Stimulated activated CD4-positive, alpha-beta T cell treated with anti-CD3 and anti-CD28 coated beads, Interleukin-1b, Interleukin-23, amount 100 ng/mL, for 1 hour (primary cell): ENCODE results near the gene ARHGAP12.
A peak's percentile ranks its signal among the peaks of the same experiment; 100 is the strongest.
"Not testable (repeated sequence)": the region's sequence is repeated elsewhere in the genome, so short reads cannot be mapped to it uniquely, and the experiment has no call there.

ENCODE experiments used
- DNase-seq, 2 donors: peaks; one replicate each; pipeline ENCODE4 v3.0.0-alpha.2; 2020; ENCODE audit warnings: low read depth in 2 of 2

ARHGAP12 gene, protein sequence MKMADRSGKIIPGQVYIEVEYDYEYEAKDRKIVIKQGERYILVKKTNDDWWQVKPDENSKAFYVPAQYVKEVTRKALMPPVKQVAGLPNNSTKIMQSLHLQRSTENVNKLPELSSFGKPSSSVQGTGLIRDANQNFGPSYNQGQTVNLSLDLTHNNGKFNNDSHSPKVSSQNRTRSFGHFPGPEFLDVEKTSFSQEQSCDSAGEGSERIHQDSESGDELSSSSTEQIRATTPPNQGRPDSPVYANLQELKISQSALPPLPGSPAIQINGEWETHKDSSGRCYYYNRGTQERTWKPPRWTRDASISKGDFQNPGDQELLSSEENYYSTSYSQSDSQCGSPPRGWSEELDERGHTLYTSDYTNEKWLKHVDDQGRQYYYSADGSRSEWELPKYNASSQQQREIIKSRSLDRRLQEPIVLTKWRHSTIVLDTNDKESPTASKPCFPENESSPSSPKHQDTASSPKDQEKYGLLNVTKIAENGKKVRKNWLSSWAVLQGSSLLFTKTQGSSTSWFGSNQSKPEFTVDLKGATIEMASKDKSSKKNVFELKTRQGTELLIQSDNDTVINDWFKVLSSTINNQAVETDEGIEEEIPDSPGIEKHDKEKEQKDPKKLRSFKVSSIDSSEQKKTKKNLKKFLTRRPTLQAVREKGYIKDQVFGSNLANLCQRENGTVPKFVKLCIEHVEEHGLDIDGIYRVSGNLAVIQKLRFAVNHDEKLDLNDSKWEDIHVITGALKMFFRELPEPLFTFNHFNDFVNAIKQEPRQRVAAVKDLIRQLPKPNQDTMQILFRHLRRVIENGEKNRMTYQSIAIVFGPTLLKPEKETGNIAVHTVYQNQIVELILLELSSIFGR

GRCh38 chr10:31928549-31929260 lies at the start of gene ARHGAP12:
TSS of gene ARHGAP12 (minus strand) at chr10:31928831. CDS start at chr10:31908855, 19,976 bp downstream.
- peak; percentile 61 to 80 for DNase-seq

DNA sequence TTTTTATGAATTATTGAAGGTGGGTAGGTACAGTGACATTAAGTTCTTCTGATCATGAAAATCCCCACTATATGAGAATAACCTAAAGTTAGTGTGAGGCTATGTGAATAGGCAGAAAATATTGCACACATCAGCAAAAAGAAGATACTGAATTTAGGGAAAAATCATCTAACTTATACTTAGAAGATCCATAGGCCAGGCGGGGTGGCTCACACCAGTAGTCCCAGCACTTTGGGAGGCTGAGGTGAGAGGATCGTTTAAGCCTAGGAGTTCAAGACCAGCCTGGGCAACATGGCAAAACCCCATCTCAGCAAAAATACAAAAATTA lies 49.5 kb upstream of the ARHGAP12 start:
- DNase-seq, result no peak

GRCh38 chr10:31977440-31978155 lies 49.0 kb upstream of the ARHGAP12 start:
- no peak for DNase-seq

DNA sequence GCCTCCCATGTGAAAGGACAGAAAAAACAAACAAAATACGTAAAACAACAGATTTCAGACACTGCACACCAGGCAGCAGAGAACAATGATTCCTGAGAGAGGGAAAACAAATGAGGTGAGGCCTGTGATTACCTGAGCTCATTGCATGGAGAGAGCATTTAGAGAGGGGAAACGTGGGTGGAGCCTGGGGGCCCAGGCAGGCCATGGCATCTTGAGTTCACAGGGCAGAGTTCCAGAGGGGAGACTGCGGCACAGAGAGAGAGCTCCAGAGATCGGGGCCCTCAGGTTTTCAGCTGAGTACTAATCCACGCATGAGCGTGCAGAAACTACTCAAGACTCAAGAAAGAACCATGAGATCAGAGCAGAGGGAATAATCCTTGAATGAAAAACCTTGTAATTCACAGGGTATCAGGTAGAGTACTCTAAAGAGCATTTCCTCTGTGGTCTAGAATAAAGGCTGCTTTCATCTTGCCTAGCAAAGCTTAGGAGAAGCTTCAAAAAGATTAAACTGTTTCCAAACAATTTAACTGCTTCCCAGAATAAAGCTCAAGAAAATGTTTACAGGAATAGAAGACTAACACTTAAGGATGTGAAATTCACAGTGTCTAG lies 46.6 kb upstream of the ARHGAP12 start:
- DNase-seq, result no peak

GRCh38 chr10:31974434-31975124 lies 45.9 kb upstream of the ARHGAP12 start:
- no peak for DNase-seq

GRCh38 chr10:31972519-31973041 lies 43.9 kb upstream of the ARHGAP12 start:
- no peak for DNase-seq

- DNase-seq, result not testable (repeated sequence)
These were observed 41.2 kb upstream of the ARHGAP12 start for GRCh38 chr10:31969847-31970246.

GRCh38 chr10:31963589-31963980 lies 35.0 kb upstream of the ARHGAP12 start:
- DNase-seq, result no peak

GRCh38 chr10:31962826-31963588 lies 34.4 kb upstream of the ARHGAP12 start:
- no peak for DNase-seq

DNA sequence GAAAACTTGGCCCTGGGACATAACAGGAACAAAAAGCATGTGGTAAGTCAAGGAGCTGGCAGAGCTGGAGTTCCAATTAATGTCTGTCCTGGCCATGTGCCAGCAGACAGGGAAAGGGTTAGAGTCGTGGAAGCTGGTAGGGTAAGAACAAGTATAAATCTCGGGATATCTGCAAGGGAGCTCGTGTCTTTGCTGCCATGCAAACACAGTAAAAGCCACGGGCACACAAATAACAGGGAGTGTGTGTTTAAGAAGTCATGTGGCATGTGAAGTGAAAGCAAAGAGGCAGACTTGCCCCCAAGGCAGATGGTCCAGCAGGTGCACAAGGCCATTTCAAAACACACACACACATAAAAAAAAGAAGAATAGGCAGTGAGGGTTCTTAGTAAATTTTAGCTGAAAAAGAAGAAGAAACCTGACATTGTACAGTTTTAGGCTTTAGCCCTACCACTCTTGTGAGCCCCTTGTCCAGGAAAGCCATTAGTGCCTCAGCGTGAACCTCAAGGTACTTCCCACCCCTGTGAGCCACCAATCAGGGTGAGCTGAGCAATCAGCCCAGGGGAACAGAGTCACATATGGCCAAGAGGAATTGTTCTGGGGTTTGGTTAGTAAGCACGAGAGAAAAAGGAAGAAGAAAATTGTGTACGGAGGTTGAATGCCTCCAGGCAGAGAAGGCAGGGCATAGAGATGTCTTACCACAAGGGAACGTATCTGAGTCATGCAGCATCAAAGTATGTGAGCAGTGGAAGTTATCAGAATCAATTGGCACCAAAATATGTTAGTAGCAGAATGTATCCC lies 32.8 kb upstream of the ARHGAP12 start:
- no peak for DNase-seq

- DNase-seq, result no peak
These were observed 31.0 kb upstream of the ARHGAP12 start for GRCh38 chr10:31959461-31960173.

- no peak for DNase-seq
These were observed 30.2 kb upstream of the ARHGAP12 start for GRCh38 chr10:31958856-31959255.

GRCh38 chr10:31956200-31956946 lies 27.7 kb upstream of the ARHGAP12 start:
- no peak for DNase-seq

- no peak for DNase-seq
These were observed 26.0 kb upstream of the ARHGAP12 start for GRCh38 chr10:31954410-31955191.

DNA sequence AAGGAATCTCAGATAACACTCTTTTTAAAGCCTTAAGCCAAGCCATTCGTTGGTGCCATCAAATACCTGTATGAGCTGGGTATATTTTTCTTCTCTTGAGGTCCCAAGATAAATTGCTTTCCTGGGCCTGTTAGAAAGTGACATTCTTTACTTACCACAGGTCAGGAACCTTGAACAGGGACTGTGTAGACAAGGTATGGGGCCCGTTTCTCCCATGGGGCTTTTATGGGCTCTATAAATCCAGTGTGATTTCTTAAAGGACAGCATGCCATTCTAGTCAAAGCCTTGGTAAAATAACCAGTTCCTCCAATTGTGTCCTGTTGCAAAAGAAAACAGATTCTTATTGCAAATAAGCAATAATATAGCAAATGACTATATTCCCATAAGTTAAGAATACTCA lies 24.8 kb upstream of the ARHGAP12 start:
- DNase-seq, result no peak

- no peak for DNase-seq
These were observed 24.4 kb upstream of the ARHGAP12 start for GRCh38 chr10:31953080-31953479.

DNA sequence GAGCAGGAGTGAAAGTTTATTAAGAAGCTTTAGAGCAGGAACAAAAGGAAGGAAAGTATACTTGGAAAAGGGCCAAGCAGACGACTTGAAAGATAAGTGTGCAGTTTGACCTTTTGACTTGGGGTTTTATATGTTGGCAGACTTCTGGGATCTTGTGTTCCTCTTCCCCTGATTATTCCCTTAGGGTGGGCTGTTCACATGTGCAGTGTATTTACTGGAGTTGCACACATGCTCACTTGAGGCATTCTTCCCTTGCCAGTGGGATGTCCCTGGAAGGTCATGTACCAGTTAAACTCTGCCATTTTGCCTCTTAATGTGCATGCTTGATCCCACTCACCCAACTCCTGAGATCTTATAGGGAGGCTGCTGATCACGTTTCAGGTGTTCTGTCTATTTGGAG lies 23.4 kb upstream of the ARHGAP12 start:
- no peak for DNase-seq
